ENCODE measurements around the gene UBE2J1.
A peak's percentile ranks its signal among the peaks of the same experiment; 100 is the strongest.
"Not testable (repeated sequence)": the region's sequence is repeated elsewhere in the genome, so short reads cannot be mapped to it uniquely, and the experiment has no call there.

Gene UBE2J1, protein sequence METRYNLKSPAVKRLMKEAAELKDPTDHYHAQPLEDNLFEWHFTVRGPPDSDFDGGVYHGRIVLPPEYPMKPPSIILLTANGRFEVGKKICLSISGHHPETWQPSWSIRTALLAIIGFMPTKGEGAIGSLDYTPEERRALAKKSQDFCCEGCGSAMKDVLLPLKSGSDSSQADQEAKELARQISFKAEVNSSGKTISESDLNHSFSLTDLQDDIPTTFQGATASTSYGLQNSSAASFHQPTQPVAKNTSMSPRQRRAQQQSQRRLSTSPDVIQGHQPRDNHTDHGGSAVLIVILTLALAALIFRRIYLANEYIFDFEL

GRCh38 chr6:89352278-89353117, at the start of gene UBE2J1:
Gene UBE2J1, minus strand, starts transcription at chr6:89352722. Its CDS starts 153 bp downstream, at chr6:89352569.
- DNase-seq (ENCODE audit: low read depth in 2 of 3, low spot score in 2 of 3) = peak; percentile 61 to 70 (median 70)

- DNase-seq (ENCODE audit: low read depth in 2 of 3, low spot score in 2 of 3) = no peak
Measured at GRCh38 chr6:89400912-89401399, 48.4 kb upstream of the UBE2J1 start.

- no peak for DNase-seq (ENCODE audit: low read depth in 2 of 3, low spot score in 2 of 3)
Measured at GRCh38 chr6:89400050-89400449, 47.5 kb upstream of the UBE2J1 start.

- no peak for DNase-seq (ENCODE audit: low read depth in 2 of 3, low spot score in 2 of 3)
Measured at GRCh38 chr6:89398762-89399525, 46.4 kb upstream of the UBE2J1 start.

DNA sequence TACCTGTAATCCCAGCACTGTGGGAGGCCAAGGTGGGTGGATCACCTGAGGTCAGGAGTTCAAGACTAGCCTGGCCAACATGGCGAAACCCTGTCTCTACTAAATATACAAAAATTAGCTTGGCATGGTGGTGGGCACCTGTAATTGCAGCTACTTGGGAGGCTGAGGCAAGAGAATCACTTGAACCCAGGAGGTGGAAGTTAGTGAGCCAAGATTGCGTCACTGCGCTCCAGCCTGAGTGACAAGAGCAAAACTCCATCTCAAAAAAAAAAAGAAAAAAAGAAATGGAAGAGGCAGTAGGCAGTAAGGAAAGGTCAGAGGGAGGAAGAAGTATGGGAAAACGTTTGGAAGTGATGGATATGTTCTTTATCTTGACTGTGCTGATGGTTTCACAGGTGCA, 45.4 kb upstream of the UBE2J1 start:
- not testable (repeated sequence) for DNase-seq (ENCODE audit: low read depth in 2 of 3, low spot score in 2 of 3)

DNA sequence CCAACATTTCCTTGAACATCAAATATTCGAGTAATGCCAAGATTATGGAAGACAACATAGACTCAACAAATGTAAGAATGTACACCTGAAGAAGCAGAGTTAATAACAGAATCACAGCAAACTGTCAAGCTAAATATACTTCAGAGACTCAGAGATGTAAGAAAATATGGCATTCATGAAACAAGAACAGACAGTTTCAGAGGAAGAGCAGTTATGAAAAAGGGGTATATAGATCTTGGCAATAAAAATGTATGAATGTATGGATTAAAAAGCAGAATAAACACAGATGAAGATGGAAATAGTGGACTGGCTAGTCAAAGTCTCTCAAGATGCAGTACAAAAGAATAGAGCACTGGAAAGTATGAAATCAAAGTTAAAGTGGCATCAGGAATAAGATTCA, 41.1 kb upstream of the UBE2J1 start:
- DNase-seq (ENCODE audit: low read depth in 2 of 3, low spot score in 2 of 3) = no peak

DNA sequence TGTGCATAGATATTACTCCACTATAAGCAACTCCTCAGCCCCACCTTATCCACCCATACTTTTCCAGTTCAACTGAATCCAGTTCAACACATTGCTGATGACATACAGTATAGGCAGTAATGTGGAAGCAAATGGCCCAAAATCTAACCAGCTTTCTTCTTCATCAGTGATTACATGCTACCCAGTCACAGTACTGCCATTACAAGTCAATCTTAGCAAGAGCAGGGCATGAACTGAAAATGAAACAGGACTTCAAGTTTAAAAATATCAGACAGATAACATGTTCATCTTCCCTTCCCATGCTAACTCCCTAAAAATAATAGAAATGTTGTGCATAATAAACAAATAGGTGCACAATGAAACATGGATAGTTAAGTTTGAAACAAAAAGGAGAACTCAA, 40.3 kb upstream of the UBE2J1 start:
- no peak for DNase-seq (ENCODE audit: low read depth in 2 of 3, low spot score in 2 of 3)

- no peak for DNase-seq (ENCODE audit: low read depth in 2 of 3, low spot score in 2 of 3)
Measured at GRCh38 chr6:89388846-89389245, 36.3 kb upstream of the UBE2J1 start.

GRCh38 chr6:89387516-89388201, 35.1 kb upstream of the UBE2J1 start:
- DNase-seq (ENCODE audit: low read depth in 2 of 3, low spot score in 2 of 3) = no peak

- DNase-seq (ENCODE audit: low read depth in 2 of 3, low spot score in 2 of 3) = no peak
Measured at GRCh38 chr6:89386917-89387491, 34.5 kb upstream of the UBE2J1 start.

GRCh38 chr6:89385846-89386245, 33.3 kb upstream of the UBE2J1 start:
- no peak for DNase-seq (ENCODE audit: low read depth in 2 of 3, low spot score in 2 of 3)

DNA sequence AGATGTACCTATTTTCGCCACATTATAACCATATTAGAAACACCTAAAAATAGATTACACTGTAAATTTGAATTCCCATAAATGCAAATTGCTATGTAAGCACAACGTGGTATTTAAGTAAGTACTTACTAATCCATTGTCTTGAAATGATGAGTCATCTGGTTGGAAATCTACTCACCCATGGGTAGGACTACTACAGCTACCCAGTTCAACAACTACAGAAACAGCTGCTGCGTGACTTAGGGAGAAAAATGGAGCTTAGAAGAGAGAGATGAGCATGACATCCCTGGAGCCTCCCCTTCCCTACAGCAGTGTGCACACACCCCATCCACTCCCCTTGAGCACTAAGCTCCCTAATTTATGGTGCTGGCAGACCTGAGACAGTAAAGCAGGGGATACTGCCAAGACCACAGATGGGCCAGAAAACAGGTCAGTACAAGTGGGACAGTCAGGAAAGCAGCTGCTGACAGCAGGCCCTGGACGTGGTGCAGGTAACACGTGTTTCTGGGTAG, 32.7 kb upstream of the UBE2J1 start:
- no peak for DNase-seq (ENCODE audit: low read depth in 2 of 3, low spot score in 2 of 3)

DNA sequence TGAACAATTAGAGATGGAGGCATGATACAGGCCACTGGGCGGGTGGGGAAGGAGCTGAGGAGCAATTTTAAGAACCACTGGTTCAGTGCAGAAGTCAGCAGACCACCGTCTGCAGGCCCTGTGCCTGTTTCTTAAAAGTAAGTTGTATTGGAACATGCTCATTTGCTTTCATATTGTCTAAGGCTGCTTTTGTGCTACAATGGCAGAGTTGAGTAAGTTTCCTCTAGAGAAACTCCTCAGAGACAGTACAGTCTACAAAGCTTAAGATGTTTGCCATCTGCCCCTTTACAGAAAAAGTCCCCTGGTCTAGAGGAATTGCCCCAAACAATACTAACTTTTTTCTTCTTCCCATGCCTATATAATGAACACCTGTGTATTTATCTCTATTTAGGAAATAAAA, 28.5 kb upstream of the UBE2J1 start:
- DNase-seq (ENCODE audit: low read depth in 2 of 3, low spot score in 2 of 3) = no peak

- no peak for DNase-seq (ENCODE audit: low read depth in 2 of 3, low spot score in 2 of 3)
Measured at GRCh38 chr6:89379281-89379680, 26.8 kb upstream of the UBE2J1 start.

DNA sequence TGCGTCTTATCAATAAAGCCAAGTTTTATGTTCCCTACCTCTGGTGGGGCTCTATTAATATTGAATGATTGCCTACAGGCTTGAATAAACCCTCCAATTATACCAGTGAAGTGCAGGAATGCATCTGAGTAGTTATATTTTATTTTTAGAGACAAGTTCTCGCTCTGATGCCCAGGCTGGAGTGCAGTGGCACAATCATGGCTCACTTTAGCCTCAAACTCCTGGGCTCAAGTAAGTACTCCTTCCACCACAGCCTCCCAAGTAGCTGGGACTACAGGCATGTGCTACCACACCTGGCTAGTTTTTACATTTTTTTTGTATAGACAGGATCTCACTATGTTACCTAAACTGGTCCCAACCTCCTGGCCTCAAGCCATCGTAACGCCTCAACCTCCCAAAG, 26.1 kb upstream of the UBE2J1 start:
- no peak for DNase-seq (ENCODE audit: low read depth in 2 of 3, low spot score in 2 of 3)

- peak in 2 of 3 experiments; percentile 30 to 33 for DNase-seq (ENCODE audit: low read depth in 2 of 3, low spot score in 2 of 3)
Measured at GRCh38 chr6:89375427-89376267, 23.1 kb upstream of the UBE2J1 start.

- no peak for DNase-seq (ENCODE audit: low read depth in 2 of 3, low spot score in 2 of 3)
Measured at GRCh38 chr6:89372506-89372901, 20.0 kb upstream of the UBE2J1 start.

GRCh38 chr6:89371849-89372505, 19.5 kb upstream of the UBE2J1 start:
- peak; percentile 44 to 52 (median 52) for DNase-seq (ENCODE audit: low read depth in 2 of 3, low spot score in 2 of 3)

GRCh38 chr6:89368999-89369398, 16.5 kb upstream of the UBE2J1 start:
- no peak for DNase-seq (ENCODE audit: low read depth in 2 of 3, low spot score in 2 of 3)

Data from activated CD8-positive, alpha-beta memory T cell treated with anti-CD3 and anti-CD28 coated beads for 48 hours (primary cell).